Hepatocyte (in vitro differentiated cells): ENCODE measurements around the gene CTNNA2. TPM values are rescaled to one million over a fixed set of nuclear protein-coding genes. Genes with fewer than 3 reads are reported as not detected.

Experiments used
- DNase-seq: peaks from one replicate; pipeline ENCODE4 v3.0.0-alpha.2; 2016; ENCODE audit warnings: low spot score
- H2AFZ ChIP-seq: fragments of 200-600 bp; sonication (generic); 2 replicates; pipeline ENCODE4 v1.6.0; 2016; ENCODE audit warnings: antibody characterized with exemption, mild to moderate bottlenecking
- H3K27ac ChIP-seq: fragments of 200-600 bp; sonication (generic); 2 replicates; pipeline ENCODE4 v1.5.1; 2016; ENCODE audit warnings: mild to moderate bottlenecking
- H3K27me3 ChIP-seq: fragments of 200-600 bp; sonication (generic); 2 replicates; pipeline ENCODE4 v1.6.1; 2016
- H3K36me3 ChIP-seq: fragments of 200-600 bp; sonication (generic); replicated peaks from 2 replicates; pipeline ENCODE4 v1.5.1; 2016; ENCODE audit warnings: low read depth; ENCODE audit not compliant: insufficient read depth
- H3K4me1 ChIP-seq: fragments of 200-600 bp; sonication (generic); 2 replicates; pipeline ENCODE4 v1.5.1; 2016; ENCODE audit warnings: mild to moderate bottlenecking, moderate library complexity; ENCODE audit not compliant: insufficient read depth
- H3K4me2 ChIP-seq: fragments of 200-600 bp; sonication (generic); 2 replicates; pipeline ENCODE4 v1.6.0; 2016
- H3K4me3 ChIP-seq: fragments of 200-600 bp; sonication (generic); 2 replicates; pipeline ENCODE4 v1.5.1; 2016; ENCODE audit warnings: mild to moderate bottlenecking
- H3K79me2 ChIP-seq: fragments of 200-600 bp; sonication (generic); 2 replicates; pipeline ENCODE4 v1.6.0; 2017; ENCODE audit warnings: mild to moderate bottlenecking
- H3K9me2 ChIP-seq: fragments of 200-600 bp; sonication (generic); replicated peaks from 2 replicates; pipeline ENCODE4 v1.6.0; 2017; ENCODE audit warnings: mild to moderate bottlenecking; ENCODE audit not compliant: insufficient read depth
- H3K9me3 ChIP-seq: fragments of 200-600 bp; sonication (generic); 2 replicates; pipeline ENCODE4 v1.5.1; 2016; ENCODE audit warnings: low read depth, mild to moderate bottlenecking
- H4K20me1 ChIP-seq: fragments of 200-600 bp; sonication (generic); 2 replicates; pipeline ENCODE4 v1.6.0; 2016; ENCODE audit warnings: mild to moderate bottlenecking; ENCODE audit not compliant: insufficient read depth, poor library complexity, severe bottlenecking
- CTCF ChIP-seq: fragments of 200-600 bp; sonication (generic); IDR thresholded peaks from 2 replicates; pipeline ENCODE4 v1.5.1; 2016; ENCODE audit warnings: antibody characterized with exemption, mild to moderate bottlenecking; ENCODE audit not compliant: poor library complexity
- EZH2 ChIP-seq: fragments of 200-600 bp; sonication (generic); IDR thresholded peaks from 2 replicates; pipeline ENCODE4 v1.6.1; 2016; ENCODE audit warnings: antibody characterized with exemption, mild to moderate bottlenecking, borderline replicate concordance
- EZH2phosphoT487 ChIP-seq: fragments of 200-600 bp; sonication (generic); IDR thresholded peaks from one replicate; pipeline ENCODE4 v1.6.1; 2018; ENCODE audit warnings: antibody characterized with exemption, mild to moderate bottlenecking, low read depth, moderate library complexity; ENCODE audit not compliant: unreplicated experiment, severe bottlenecking
- WGBS: methylation state at CpG from one replicate; pipeline ENCODE4 v1.1.6; 2016; ENCODE audit warnings: low lambda C conversion rate; ENCODE audit errors: missing lambda C conversion rate; 5-methylcytosine and 5-hydroxymethylcytosine counted together
- polyA plus RNA-seq: library from polyadenylated mRNA; unstranded; fragments of >200 nt; fragmentation: Nextera tagmentation; extraction: Ambion mirVana; gene quantifications from 2 replicates; pipeline ENCODE4 v1.2.1, GENCODE V29; 2016
- total RNA-seq: library from RNA; depleted of rRNA; stranded (reverse); fragments of >200 nt; gene quantifications from 2 replicates; pipeline ENCODE4 v1.2.3, GENCODE V29; 2014

Gene CTNNA2
- total and polyA plus RNA-seq, 2 experiments from 2014 or later: 0.79 to 4.4 TPM

- no peak overlapping the region for H3K4me3 ChIP-seq
- no peaks in the 10 kb centered on the region for H3K9me2 ChIP-seq
- no peak overlapping the region for H3K27ac ChIP-seq
- no peak for DNase-seq
- no peaks in the 10 kb centered on the region for H4K20me1 ChIP-seq
- H3K9me3 ChIP-seq: no peaks in the 10 kb centered on the region
- H3K79me2 ChIP-seq: no peaks in the 10 kb centered on the region
- H3K36me3 ChIP-seq: no peaks in the 10 kb centered on the region
- H2AFZ ChIP-seq: no peak overlapping the region
- H3K4me2 ChIP-seq: no peak overlapping the region
- WGBS: 82% methylated on average over 4 of the region's 4 CpGs
- no peaks in the 10 kb centered on the region for H3K4me1 ChIP-seq
- H3K27me3 ChIP-seq: no peaks in the 10 kb centered on the region
- no peak for TF ChIP-seq EZH2phosphoT487
- no peak for TF ChIP-seq EZH2
- TF ChIP-seq CTCF: no peak
Measured at GRCh38 chr2:79593237-79593867, 80.5 kb downstream of the CTNNA2 start.

- Histone ChIP-seq H4K20me1 (no peaks in the 10 kb centered on the region), H3K79me2 (no peaks in the 10 kb centered on the region), H3K9me3 (no peaks in the 10 kb centered on the region), H3K27me3 (no peaks in the 10 kb centered on the region), H3K36me3 (no peaks in the 10 kb centered on the region), H3K4me2 (no peak overlapping the region), H3K27ac (no peak overlapping the region), H3K4me3 (no peak overlapping the region), H2AFZ (no peak overlapping the region), H3K4me1 (no peaks in the 10 kb centered on the region), H3K9me2 (no peaks in the 10 kb centered on the region)
- TF ChIP-seq EZH2 (no peak), EZH2phosphoT487 (no peak), CTCF (no peak)
- WGBS: 70% methylated on average over 3 of the region's 3 CpGs
- no peak for DNase-seq
Measured at GRCh38 chr2:79596403-79596802, 83.6 kb downstream of the CTNNA2 start.

GRCh38 chr2:79604748-79605147, 91.9 kb downstream of the CTNNA2 start:
- no peak for DNase-seq
- H3K27ac ChIP-seq: no peak overlapping the region
- no peaks in the 10 kb centered on the region for H3K9me2 ChIP-seq

More at GRCh38 chr2:79604748-79605147, 91.9 kb downstream of the CTNNA2 start:
- no peaks in the 10 kb centered on the region for H3K79me2 ChIP-seq
- H3K4me3 ChIP-seq: no peak overlapping the region
- no peak for TF ChIP-seq EZH2
- no peak for TF ChIP-seq EZH2phosphoT487
- TF ChIP-seq CTCF: no peak
- no peaks in the 10 kb centered on the region for H3K4me1 ChIP-seq
- no peaks in the 10 kb centered on the region for H3K36me3 ChIP-seq
- H3K4me2 ChIP-seq: no peak overlapping the region
- no peaks in the 10 kb centered on the region for H3K27me3 ChIP-seq
- H2AFZ ChIP-seq: no peak overlapping the region
- no peaks in the 10 kb centered on the region for H3K9me3 ChIP-seq
- no peaks in the 10 kb centered on the region for H4K20me1 ChIP-seq
